ENCODE measurements around the gene CAV3. TPM values are rescaled to one million over a fixed set of nuclear protein-coding genes. Genes with fewer than 3 reads are reported as not detected.
"Not testable (repeated sequence)": the region's sequence is repeated elsewhere in the genome, so short reads cannot be mapped to it uniquely, and the experiment has no call there.

Gene CAV3
- not detected for total RNA-seq
- polyA plus RNA-seq = under 1 TPM; 0.06 to 0.18 TPM
- long read RNA-seq, donor 1 = 0 reads
- long read RNA-seq, donor 2 = 0 reads
- long read RNA-seq, donor 3 = 0 reads
- long read RNA-seq, donor 4, partial matches to known transcripts = 0 of 1 reads
- long read RNA-seq, donor 4, other reads (novel, unspliced or antisense) = 0 of 1 reads
- long read RNA-seq, donor 5 = 0 reads

GRCh38 chr3:8733332-8734094 is at the start of gene CAV3:
CAV3 (plus strand) TSS chr3:8733802; CDS start chr3:8733877, 75 bp downstream.
- Histone ChIP-seq H3K4me1 (ENCODE audit: control insufficient read depth in 5 of 5, insufficient read depth in 5 of 5, low read length in 5 of 5) (peaks cover 0 to 32% (median 4%) of the 10 kb centered on the region in 5 donors), H3K9me3 (ENCODE audit: control insufficient read depth in 4 of 4, insufficient read depth in 3 of 4, low read length in 3 of 4) (no peaks in the 10 kb centered on the region), H3K4me3 (no peak within 1 kb of the TSS), H3K27me3 (ENCODE audit: control insufficient read depth in 3 of 3, insufficient read depth in 3 of 3, low read length in 2 of 3) (no peaks in the 10 kb centered on the region), H3K36me3 (ENCODE audit: control insufficient read depth in 4 of 4, insufficient read depth in 4 of 4, low read length in 4 of 4) (no peaks in the 10 kb centered on the region), H3K27ac (ENCODE audit: low read depth in 1 of 2, low read length in 1 of 2) (peak within 1 kb of the TSS in 1 of 2 donors; percentile 75), H3K9ac (ENCODE audit: insufficient read depth in 1 of 2, low read length in 2 of 2) (no peak within 1 kb of the TSS)
- TF ChIP-seq, protein P1, sequence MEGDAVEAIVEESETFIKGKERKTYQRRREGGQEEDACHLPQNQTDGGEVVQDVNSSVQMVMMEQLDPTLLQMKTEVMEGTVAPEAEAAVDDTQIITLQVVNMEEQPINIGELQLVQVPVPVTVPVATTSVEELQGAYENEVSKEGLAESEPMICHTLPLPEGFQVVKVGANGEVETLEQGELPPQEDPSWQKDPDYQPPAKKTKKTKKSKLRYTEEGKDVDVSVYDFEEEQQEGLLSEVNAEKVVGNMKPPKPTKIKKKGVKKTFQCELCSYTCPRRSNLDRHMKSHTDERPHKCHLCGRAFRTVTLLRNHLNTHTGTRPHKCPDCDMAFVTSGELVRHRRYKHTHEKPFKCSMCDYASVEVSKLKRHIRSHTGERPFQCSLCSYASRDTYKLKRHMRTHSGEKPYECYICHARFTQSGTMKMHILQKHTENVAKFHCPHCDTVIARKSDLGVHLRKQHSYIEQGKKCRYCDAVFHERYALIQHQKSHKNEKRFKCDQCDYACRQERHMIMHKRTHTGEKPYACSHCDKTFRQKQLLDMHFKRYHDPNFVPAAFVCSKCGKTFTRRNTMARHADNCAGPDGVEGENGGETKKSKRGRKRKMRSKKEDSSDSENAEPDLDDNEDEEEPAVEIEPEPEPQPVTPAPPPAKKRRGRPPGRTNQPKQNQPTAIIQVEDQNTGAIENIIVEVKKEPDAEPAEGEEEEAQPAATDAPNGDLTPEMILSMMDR (IDR thresholded peaks at IDR 0.05; ENCODE audit: control extremely low read depth, extremely low read depth) = no peak
- DNase-seq = peak; percentile 80 to 88 (median 87)
- no peak for ATAC-seq (ENCODE audit: insufficient read depth, low FRiP score)
- 76 to 80% methylated on average over 20 to 23 of the region's 23 CpGs for WGBS, 2 donors

DNA sequence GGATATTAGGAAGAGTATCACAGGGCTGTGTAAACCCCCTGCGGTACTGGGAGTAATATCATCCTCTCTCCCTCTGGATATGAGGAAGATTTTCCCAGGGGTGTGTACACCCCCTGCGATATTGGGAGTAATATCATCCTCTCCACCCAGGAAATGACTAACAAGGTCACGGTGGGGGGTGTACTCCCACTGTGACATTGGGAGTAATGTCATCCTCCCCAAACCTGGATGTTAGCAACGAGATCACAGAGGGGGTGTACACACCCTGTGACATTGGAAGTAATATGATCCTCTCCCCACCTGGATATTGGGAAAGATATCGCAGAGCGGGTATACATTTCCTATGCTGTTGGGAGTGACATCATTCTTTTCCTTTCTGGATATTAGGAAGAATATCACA is 48.6 kb upstream of the CAV3 start:
- not testable (repeated sequence) for ATAC-seq (ENCODE audit: insufficient read depth, low FRiP score); H3K9me3 ChIP-seq (ENCODE audit: control insufficient read depth in 4 of 4, insufficient read depth in 3 of 4, low read length in 3 of 4); H3K27me3 ChIP-seq (ENCODE audit: control insufficient read depth in 3 of 3, insufficient read depth in 3 of 3, low read length in 2 of 3); H3K36me3 ChIP-seq (ENCODE audit: control insufficient read depth in 4 of 4, insufficient read depth in 4 of 4, low read length in 4 of 4); H3K9ac ChIP-seq (ENCODE audit: insufficient read depth in 1 of 2, low read length in 2 of 2); H3K4me3 ChIP-seq; H3K4me1 ChIP-seq (ENCODE audit: control insufficient read depth in 5 of 5, insufficient read depth in 5 of 5, low read length in 5 of 5); H3K27ac ChIP-seq (ENCODE audit: low read depth in 1 of 2, low read length in 1 of 2); DNase-seq
- WGBS, 2 donors = 84 to 86% methylated on average over 6 of the region's 6 CpGs

GRCh38 chr3:8691295-8691694 is 42.3 kb upstream of the CAV3 start:
- H3K27ac ChIP-seq (ENCODE audit: low read depth in 1 of 2, low read length in 1 of 2); H3K36me3 ChIP-seq (ENCODE audit: control insufficient read depth in 4 of 4, insufficient read depth in 4 of 4, low read length in 4 of 4); H3K9ac ChIP-seq (ENCODE audit: insufficient read depth in 1 of 2, low read length in 2 of 2); DNase-seq; ATAC-seq (ENCODE audit: insufficient read depth, low FRiP score); H3K4me1 ChIP-seq (ENCODE audit: control insufficient read depth in 5 of 5, insufficient read depth in 5 of 5, low read length in 5 of 5); H3K9me3 ChIP-seq (ENCODE audit: control insufficient read depth in 4 of 4, insufficient read depth in 3 of 4, low read length in 3 of 4); H3K27me3 ChIP-seq (ENCODE audit: control insufficient read depth in 3 of 3, insufficient read depth in 3 of 3, low read length in 2 of 3); H3K4me3 ChIP-seq: not testable (repeated sequence)
- WGBS, 2 donors = 90 to 95% methylated on average over 9 of the region's 9 CpGs

DNA sequence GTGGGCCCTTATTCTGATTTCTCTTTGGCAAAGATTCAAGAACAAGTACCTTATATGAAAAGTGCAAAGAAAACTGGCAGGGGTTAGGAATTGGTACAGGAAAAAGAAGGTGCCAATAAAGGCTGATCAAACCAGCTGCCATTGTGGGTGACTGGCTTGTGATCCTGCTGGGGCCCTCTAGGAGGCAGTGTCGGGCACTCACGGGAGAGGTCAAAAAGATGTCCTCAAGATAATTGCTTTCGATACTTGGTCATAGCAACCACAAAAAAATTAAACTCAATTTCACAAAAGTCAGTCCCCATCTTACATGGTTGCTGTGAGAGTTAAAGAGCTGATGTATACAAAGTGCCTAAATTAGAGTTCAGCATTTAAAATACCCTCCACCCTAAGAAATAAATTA is 31.0 kb upstream of the CAV3 start:
- no peak for DNase-seq
- H3K9ac ChIP-seq (ENCODE audit: insufficient read depth in 1 of 2, low read length in 2 of 2) = no peak overlapping the region
- H3K36me3 ChIP-seq (ENCODE audit: control insufficient read depth in 4 of 4, insufficient read depth in 4 of 4, low read length in 4 of 4) = no peaks in the 10 kb centered on the region
- no peak overlapping the region for H3K4me3 ChIP-seq
- no peaks in the 10 kb centered on the region for H3K4me1 ChIP-seq (ENCODE audit: control insufficient read depth in 5 of 5, insufficient read depth in 5 of 5, low read length in 5 of 5)
- no peak for ATAC-seq (ENCODE audit: insufficient read depth, low FRiP score)
- H3K27me3 ChIP-seq (ENCODE audit: control insufficient read depth in 3 of 3, insufficient read depth in 3 of 3, low read length in 2 of 3) = no peaks in the 10 kb centered on the region
- TF ChIP-seq, protein P1 (IDR thresholded peaks at IDR 0.05; ENCODE audit: control extremely low read depth, extremely low read depth) = no peak
- 37 to 48% methylated on average over 3 of the region's 3 CpGs for WGBS, 2 donors
- no peak overlapping the region for H3K27ac ChIP-seq (ENCODE audit: low read depth in 1 of 2, low read length in 1 of 2)
- peaks cover 0 to 9% (median 1%) of the 10 kb centered on the region in 4 donors for H3K9me3 ChIP-seq (ENCODE audit: control insufficient read depth in 4 of 4, insufficient read depth in 3 of 4, low read length in 3 of 4)
